Astrocyte (in vitro differentiated cells and primary cell): ENCODE measurements around the gene CNOT6L. TPM values are rescaled to one million over a fixed set of nuclear protein-coding genes. Genes with fewer than 3 reads are reported as not detected.

Experiments used
- DNase-seq: peaks from one replicate; pipeline ENCODE4 v3.0.0-alpha.2; 2010; ENCODE audit warnings: low read depth
- FAIRE-seq: peaks from 2 replicates; lab custom pipeline; 2011; peaks lifted over from hg19 to GRCh38; lab: Jason Lieb, UNC
- H2AFZ ChIP-seq: 2 replicates; pipeline ENCODE4 v1.6.0; 2012; ENCODE audit warnings: low read depth, low read length, inconsistent platforms
- H3K27ac ChIP-seq: 2 replicates; pipeline ENCODE4 v1.5.1; 2011; ENCODE audit warnings: low read depth, low read length, inconsistent platforms
- H3K27me3 ChIP-seq: 2 replicates; pipeline ENCODE4 v1.6.0; 2011; ENCODE audit warnings: low read length, inconsistent platforms; ENCODE audit not compliant: insufficient read depth
- H3K36me3 ChIP-seq: 2 replicates; pipeline ENCODE4 v1.5.1; 2011; ENCODE audit warnings: low read length, inconsistent platforms; ENCODE audit not compliant: insufficient read depth
- H3K4me1 ChIP-seq: 2 replicates; pipeline ENCODE4 v1.5.1; 2011; ENCODE audit warnings: low read length, inconsistent platforms; ENCODE audit not compliant: insufficient read depth
- H3K4me2 ChIP-seq: 2 replicates; pipeline ENCODE4 v1.6.0; 2012; ENCODE audit warnings: low read length, inconsistent platforms
- H3K4me3 ChIP-seq: 2 replicates; pipeline ENCODE4 v1.5.1; 2011; ENCODE audit warnings: low read depth, mild to moderate bottlenecking, low read length, inconsistent platforms; ENCODE audit not compliant: insufficient read depth
- H3K79me2 ChIP-seq: 2 replicates; pipeline ENCODE4 v1.6.0; 2012; ENCODE audit warnings: mild to moderate bottlenecking, low read length, inconsistent platforms; ENCODE audit not compliant: insufficient read depth
- H3K9ac ChIP-seq: 2 replicates; pipeline ENCODE4 v1.6.0; 2012; ENCODE audit warnings: mild to moderate bottlenecking, low read length, inconsistent platforms
- H3K9me3 ChIP-seq: 2 replicates; pipeline ENCODE4 v1.5.1; 2012; ENCODE audit warnings: low read depth, mild to moderate bottlenecking, low read length, inconsistent platforms; ENCODE audit not compliant: insufficient read depth
- H4K20me1 ChIP-seq: 2 replicates; pipeline ENCODE4 v1.6.0; 2012; ENCODE audit warnings: low read length, inconsistent platforms; ENCODE audit not compliant: insufficient read depth
- H3K27ac Mint-ChIP-seq: one replicate; pipeline ENCODE4 v1.8.0; 2021; ENCODE audit warnings: mild to moderate bottlenecking, mixed read lengths; ENCODE audit not compliant: unreplicated experiment
- H3K27me3 Mint-ChIP-seq: one replicate; pipeline ENCODE4 v1.8.0; 2021; ENCODE audit warnings: low read depth, mixed read lengths; ENCODE audit not compliant: unreplicated experiment
- H3K36me3 Mint-ChIP-seq: one replicate; pipeline ENCODE4 v1.8.0; 2021; ENCODE audit warnings: low read depth, mixed read lengths; ENCODE audit not compliant: unreplicated experiment
- H3K4me1 Mint-ChIP-seq: one replicate; pipeline ENCODE4 v1.8.0; 2021; ENCODE audit warnings: low read depth, mixed read lengths; ENCODE audit not compliant: unreplicated experiment
- H3K4me3 Mint-ChIP-seq: one replicate; pipeline ENCODE4 v1.8.0; 2021; ENCODE audit warnings: mild to moderate bottlenecking, moderate library complexity, mixed read lengths; ENCODE audit not compliant: unreplicated experiment
- H3K9me3 Mint-ChIP-seq: one replicate; pipeline ENCODE4 v1.8.0; 2021; ENCODE audit warnings: mild to moderate bottlenecking, mixed read lengths; ENCODE audit not compliant: unreplicated experiment
- EZH2 ChIP-seq: IDR thresholded peaks from 2 replicates; pipeline ENCODE4 v1.6.1; 2012; ENCODE audit warnings: mild to moderate bottlenecking, low read length, inconsistent platforms; ENCODE audit not compliant: insufficient read depth
- total RNA-seq: library from RNA; stranded (reverse); gene quantifications from 2 replicates; pipeline ENCODE4 v1.2.1, GENCODE V29; 2021
- TF ChIP-seq, protein P1 (sequence below): IDR thresholded peaks from 2 replicates; pipeline ENCODE4 v1.5.1; 2011; ENCODE audit warnings: low read depth, mild to moderate bottlenecking, inconsistent platforms, low read length, moderate library complexity; ENCODE audit not compliant: insufficient read depth

The CNOT6L gene
- total RNA-seq, 1 donor from 2014 or later, result 34.0 TPM

DNA sequence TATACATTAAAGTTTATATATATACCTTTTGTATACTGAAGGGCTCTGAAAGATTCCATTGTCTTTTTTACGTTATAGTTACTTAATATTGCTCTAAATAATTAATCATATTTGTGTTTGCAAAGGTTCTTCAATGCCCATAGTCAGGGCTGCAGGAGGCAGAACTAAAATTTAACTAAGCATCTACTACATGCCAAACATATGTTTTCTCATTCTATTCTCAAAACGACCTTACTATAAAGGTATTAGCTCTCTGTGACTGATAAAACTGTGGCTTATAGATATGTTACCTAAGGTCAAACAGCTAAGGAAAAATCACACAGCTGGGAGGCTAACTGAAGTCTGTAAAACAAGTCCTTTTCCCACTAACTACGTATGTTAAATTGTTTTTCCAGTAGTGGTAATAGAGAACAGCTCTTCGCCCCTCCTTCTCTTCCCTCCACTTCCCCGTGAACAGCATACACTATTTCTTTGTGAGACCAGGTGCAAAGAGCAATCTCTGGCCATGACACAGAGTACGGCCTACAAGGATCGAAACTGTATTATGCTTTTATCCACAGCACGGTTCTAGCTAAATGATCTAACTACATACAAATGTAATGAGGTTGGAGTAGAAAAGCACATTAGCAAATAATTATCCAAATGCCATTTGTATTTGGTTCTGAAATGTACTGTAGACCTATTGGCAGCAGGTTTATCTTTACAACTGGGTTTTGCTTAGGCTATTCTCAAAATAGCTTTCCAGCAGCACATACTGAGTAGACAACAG is 1.7 kb downstream of the CNOT6L start:
- H3K36me3 ChIP-seq, result no peaks in the 10 kb centered on the region
- peaks cover 60% of the 10 kb centered on the region for H3K79me2 ChIP-seq
- H3K9me3 ChIP-seq, result no peaks in the 10 kb centered on the region
- Mint-ChIP-seq H3K4me1 (peaks cover 9% of the 10 kb centered on the region), H3K27ac (peak overlapping the region; percentile 15), H3K4me3 (peak overlapping the region; percentile 89), H3K36me3 (no peaks in the 10 kb centered on the region), H3K9me3 (no peaks in the 10 kb centered on the region), H3K27me3 (no peaks in the 10 kb centered on the region)
- FAIRE-seq, result no peak
- H3K9ac ChIP-seq, result peak overlapping the region; percentile 94
- peaks cover 12% of the 10 kb centered on the region for H4K20me1 ChIP-seq
- peak; percentile 30 for DNase-seq
- peaks cover 16% of the 10 kb centered on the region for H3K4me1 ChIP-seq
- H3K27me3 ChIP-seq, result no peaks in the 10 kb centered on the region
- peak overlapping the region; percentile 90 for H3K4me2 ChIP-seq
- peak overlapping the region; percentile 85 for H3K27ac ChIP-seq
- peak overlapping the region; percentile 92 for H3K4me3 ChIP-seq
- peak overlapping the region; percentile 93 for H2AFZ ChIP-seq
- TF ChIP-seq, protein P1, sequence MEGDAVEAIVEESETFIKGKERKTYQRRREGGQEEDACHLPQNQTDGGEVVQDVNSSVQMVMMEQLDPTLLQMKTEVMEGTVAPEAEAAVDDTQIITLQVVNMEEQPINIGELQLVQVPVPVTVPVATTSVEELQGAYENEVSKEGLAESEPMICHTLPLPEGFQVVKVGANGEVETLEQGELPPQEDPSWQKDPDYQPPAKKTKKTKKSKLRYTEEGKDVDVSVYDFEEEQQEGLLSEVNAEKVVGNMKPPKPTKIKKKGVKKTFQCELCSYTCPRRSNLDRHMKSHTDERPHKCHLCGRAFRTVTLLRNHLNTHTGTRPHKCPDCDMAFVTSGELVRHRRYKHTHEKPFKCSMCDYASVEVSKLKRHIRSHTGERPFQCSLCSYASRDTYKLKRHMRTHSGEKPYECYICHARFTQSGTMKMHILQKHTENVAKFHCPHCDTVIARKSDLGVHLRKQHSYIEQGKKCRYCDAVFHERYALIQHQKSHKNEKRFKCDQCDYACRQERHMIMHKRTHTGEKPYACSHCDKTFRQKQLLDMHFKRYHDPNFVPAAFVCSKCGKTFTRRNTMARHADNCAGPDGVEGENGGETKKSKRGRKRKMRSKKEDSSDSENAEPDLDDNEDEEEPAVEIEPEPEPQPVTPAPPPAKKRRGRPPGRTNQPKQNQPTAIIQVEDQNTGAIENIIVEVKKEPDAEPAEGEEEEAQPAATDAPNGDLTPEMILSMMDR, result no peak
- no peak for TF ChIP-seq EZH2

DNA sequence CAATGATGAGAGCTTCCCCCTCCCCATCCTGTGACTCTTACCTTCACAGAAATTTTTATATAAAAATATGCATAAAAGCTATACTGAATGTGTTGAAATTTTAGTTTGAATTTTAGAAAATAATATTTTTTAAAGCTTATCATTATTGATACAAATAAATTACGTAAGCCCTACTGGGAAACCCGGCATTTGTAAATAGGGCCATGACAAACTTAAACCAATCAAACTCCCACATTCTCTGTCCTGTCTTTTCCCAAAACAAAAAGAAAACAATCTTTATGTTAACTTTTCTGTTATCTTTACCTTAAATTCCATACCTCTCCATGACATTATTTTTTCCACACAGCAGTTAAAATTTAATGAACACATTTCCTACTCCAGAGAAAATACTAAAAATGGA is 2.6 kb downstream of the CNOT6L start:
- no peak overlapping the region for H3K4me3 ChIP-seq
- TF ChIP-seq, protein P1, result no peak
- TF ChIP-seq EZH2, result no peak
- no peaks in the 10 kb centered on the region for H3K27me3 ChIP-seq
- H3K9me3 Mint-ChIP-seq, result no peaks in the 10 kb centered on the region
- no peak overlapping the region for H3K27ac ChIP-seq
- DNase-seq (no peak), FAIRE-seq (no peak)
- no peak overlapping the region for H3K9ac ChIP-seq
- H3K4me1 ChIP-seq, result peaks cover 16% of the 10 kb centered on the region
- H3K79me2 ChIP-seq, result peaks cover 66% of the 10 kb centered on the region
- no peak overlapping the region for H3K4me2 ChIP-seq
- no peaks in the 10 kb centered on the region for H3K36me3 Mint-ChIP-seq
- H3K36me3 ChIP-seq, result no peaks in the 10 kb centered on the region
- no peak overlapping the region for H2AFZ ChIP-seq
- H3K27me3 Mint-ChIP-seq, result no peaks in the 10 kb centered on the region
- no peaks in the 10 kb centered on the region for H3K9me3 ChIP-seq
- H3K4me1 Mint-ChIP-seq, result peaks cover 9% of the 10 kb centered on the region
- H3K27ac Mint-ChIP-seq, result no peak overlapping the region
- no peak overlapping the region for H3K4me3 Mint-ChIP-seq
- H4K20me1 ChIP-seq, result peaks cover 12% of the 10 kb centered on the region

DNA sequence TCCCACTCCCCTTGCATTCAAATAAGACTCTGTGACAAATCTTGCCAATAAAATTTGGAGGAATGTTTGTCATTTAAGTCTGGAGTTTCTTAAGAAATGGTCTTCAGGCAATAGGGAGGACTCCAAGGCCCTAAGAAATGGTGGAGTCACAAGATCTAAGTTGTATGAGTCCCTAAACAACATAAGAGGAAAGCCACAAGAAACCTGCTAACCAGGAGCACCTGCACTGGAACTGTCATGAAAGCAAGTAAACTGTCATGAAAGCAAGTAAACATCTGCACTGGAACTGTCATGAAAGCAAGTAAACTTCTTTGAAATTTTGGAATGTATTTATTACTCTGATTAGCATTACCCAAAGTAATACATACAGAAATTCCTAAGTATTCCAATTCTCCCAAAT is 3.5 kb downstream of the CNOT6L start:
- TF ChIP-seq, protein P1, result no peak
- TF ChIP-seq EZH2, result no peak
- Histone ChIP-seq H3K4me1 (peaks cover 10% of the 10 kb centered on the region), H3K4me3 (no peak overlapping the region), H3K27me3 (no peaks in the 10 kb centered on the region), H3K36me3 (no peaks in the 10 kb centered on the region), H3K4me2 (no peak overlapping the region), H3K27ac (no peak overlapping the region), H4K20me1 (peaks cover 14% of the 10 kb centered on the region), H3K79me2 (peaks cover 72% of the 10 kb centered on the region), H2AFZ (no peak overlapping the region), H3K9me3 (no peaks in the 10 kb centered on the region), H3K9ac (no peak overlapping the region)
- Mint-ChIP-seq H3K27ac (no peak overlapping the region), H3K4me1 (peaks cover 5% of the 10 kb centered on the region), H3K27me3 (no peaks in the 10 kb centered on the region), H3K9me3 (no peaks in the 10 kb centered on the region), H3K4me3 (no peak overlapping the region), H3K36me3 (no peaks in the 10 kb centered on the region)
- DNase-seq (no peak), FAIRE-seq (no peak)
